ENCODE results near the gene DACH1.

GRCh38 chr13:71879808-71880344 is 12.9 kb upstream of the DACH1 start:
- TF ChIP-seq CTCF (IDR thresholded peaks at IDR 0.05; ENCODE audit: poor library complexity) (no peak), EZH2phosphoT487 (IDR thresholded peaks at IDR 0.05; ENCODE audit: low read depth, severe bottlenecking, unreplicated experiment) (no peak), EZH2 (IDR thresholded peaks at IDR 0.05; ENCODE audit: borderline replicate concordance) (no peak)

Data from hepatocyte (in vitro differentiated cells).